Regular cardiac myocyte (primary cell): ENCODE data around the gene RPE65. TPM values are rescaled to one million over a fixed set of nuclear protein-coding genes. Genes with fewer than 3 reads are reported as not detected.

Experiments used
- total RNA-seq: library from RNA; depleted of rRNA; stranded (reverse); fragments of >200 nt; gene quantifications from 2 replicates; pipeline ENCODE4 v1.2.3, GENCODE V29; 2014

RPE65 gene
- total RNA-seq: not detected in 2 replicates

GRCh38 chr1:68449901-68450300 is at the start of gene RPE65:
RPE65 (minus strand) TSS chr1:68449954; CDS start chr1:68449905, 49 bp downstream.

GRCh38 chr1:68496680-68497357 is 47.1 kb upstream of the RPE65 start, which contains the start of gene DEPDC1:
DEPDC1 (minus strand) TSS chr1:68497082; CDS start chr1:68496999, 83 bp downstream.

Other genes starting within 250 kb of the RPE65 start
- gene WLS, start 217.4 kb downstream of the RPE65 start, total RNA-seq: 85.1 and 116 TPM in 2 replicates
- 4.2 and 64.8 TPM in 2 replicates for gene DEPDC1, start 47.1 kb upstream of the RPE65 start, total RNA-seq